Peyer's patch (tissue), 4 donors: ENCODE measurements around the gene TIPIN.

ENCODE experiments used
- CTCF ChIP-seq, 6 experiments: fragments of 450-650 bp in 4 of 6; fragments of 200-600 bp in 2 of 6; sonication (generic) in 1 of 6; IDR thresholded peaks; one replicate each; pipeline ENCODE4 v1.5.1; 2017 to 2019; ENCODE audit warnings: antibody characterized with exemption in 6 of 6, mild to moderate bottlenecking in 3 of 6, moderate library complexity in 1 of 6
- POLR2A ChIP-seq, 2 donors: fragments of 450-650 bp; IDR thresholded peaks; one replicate each; pipeline ENCODE4 v1.5.1; 2017; ENCODE audit warnings: antibody characterized with exemption in 2 of 2, mild to moderate bottlenecking in 2 of 2, moderate library complexity in 2 of 2

- TF ChIP-seq CTCF (IDR thresholded peaks at IDR 0.05) (no peak), POLR2A (IDR thresholded peaks at IDR 0.05) (no peak)
Measured at GRCh38 chr15:66388576-66388975, 32.1 kb upstream of the TIPIN start.
